ENCODE data around the gene SAPCD1.

DNA sequence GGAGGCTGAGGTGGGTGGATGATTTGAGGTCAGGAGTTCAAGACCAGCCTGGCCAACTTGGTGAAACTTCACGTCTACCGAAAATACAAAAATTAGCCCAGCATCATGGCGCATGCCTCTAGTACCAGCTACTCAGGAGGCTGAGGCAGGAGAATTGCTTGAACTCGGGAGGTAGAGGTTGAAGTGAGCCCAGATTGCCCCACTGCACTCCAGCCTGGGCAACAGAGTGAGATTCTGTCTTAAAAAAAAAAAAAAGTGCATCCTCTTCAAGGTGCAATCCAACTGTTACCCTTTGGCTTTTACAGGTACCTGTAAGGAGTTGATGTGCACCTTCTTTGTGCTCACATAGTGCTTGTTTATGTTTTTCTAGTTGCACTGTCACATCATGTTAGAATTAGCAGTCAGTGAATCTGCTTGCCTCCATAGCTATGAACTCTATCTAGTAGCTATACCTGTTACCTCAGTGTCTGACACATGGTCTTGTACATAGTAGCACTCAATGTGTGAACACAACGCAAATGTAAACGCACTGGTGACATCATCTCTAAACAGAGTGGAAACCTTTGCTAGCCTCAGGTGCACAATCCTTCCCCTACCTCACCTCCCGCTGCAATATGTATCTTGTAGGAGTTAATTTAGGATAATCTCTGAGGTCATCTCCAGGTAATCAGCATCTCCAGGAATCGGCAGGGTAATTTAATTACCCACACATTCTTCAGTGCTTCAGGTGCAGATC, 13.0 kb upstream of the SAPCD1 start:
- TF ChIP-seq, protein P1, sequence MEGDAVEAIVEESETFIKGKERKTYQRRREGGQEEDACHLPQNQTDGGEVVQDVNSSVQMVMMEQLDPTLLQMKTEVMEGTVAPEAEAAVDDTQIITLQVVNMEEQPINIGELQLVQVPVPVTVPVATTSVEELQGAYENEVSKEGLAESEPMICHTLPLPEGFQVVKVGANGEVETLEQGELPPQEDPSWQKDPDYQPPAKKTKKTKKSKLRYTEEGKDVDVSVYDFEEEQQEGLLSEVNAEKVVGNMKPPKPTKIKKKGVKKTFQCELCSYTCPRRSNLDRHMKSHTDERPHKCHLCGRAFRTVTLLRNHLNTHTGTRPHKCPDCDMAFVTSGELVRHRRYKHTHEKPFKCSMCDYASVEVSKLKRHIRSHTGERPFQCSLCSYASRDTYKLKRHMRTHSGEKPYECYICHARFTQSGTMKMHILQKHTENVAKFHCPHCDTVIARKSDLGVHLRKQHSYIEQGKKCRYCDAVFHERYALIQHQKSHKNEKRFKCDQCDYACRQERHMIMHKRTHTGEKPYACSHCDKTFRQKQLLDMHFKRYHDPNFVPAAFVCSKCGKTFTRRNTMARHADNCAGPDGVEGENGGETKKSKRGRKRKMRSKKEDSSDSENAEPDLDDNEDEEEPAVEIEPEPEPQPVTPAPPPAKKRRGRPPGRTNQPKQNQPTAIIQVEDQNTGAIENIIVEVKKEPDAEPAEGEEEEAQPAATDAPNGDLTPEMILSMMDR (IDR thresholded peaks at IDR 0.05; ENCODE audit: low read length), result no peak
- TF ChIP-seq EZH2 (optimal IDR thresholded peaks at IDR 0.05; ENCODE audit: low read depth, low read length) (no peak), EZH2phosphoT487 (IDR thresholded peaks at IDR 0.05; ENCODE audit: low read length) (no peak)
